Stimulated activated CD8-positive, alpha-beta memory T cell treated with anti-CD3 and anti-CD28 coated beads, Interleukin-7, amount 100 ng/mL, for 24 hours (primary cell): Measurements from ENCODE around the gene PATJ.
"Not testable (repeated sequence)": the region's sequence is repeated elsewhere in the genome, so short reads cannot be mapped to it uniquely, and the experiment has no call there.

Experiments
- DNase-seq: peaks from one replicate; pipeline ENCODE4 v3.0.0-alpha.2; 2020; ENCODE audit warnings: low read depth

Gene PATJ, protein sequence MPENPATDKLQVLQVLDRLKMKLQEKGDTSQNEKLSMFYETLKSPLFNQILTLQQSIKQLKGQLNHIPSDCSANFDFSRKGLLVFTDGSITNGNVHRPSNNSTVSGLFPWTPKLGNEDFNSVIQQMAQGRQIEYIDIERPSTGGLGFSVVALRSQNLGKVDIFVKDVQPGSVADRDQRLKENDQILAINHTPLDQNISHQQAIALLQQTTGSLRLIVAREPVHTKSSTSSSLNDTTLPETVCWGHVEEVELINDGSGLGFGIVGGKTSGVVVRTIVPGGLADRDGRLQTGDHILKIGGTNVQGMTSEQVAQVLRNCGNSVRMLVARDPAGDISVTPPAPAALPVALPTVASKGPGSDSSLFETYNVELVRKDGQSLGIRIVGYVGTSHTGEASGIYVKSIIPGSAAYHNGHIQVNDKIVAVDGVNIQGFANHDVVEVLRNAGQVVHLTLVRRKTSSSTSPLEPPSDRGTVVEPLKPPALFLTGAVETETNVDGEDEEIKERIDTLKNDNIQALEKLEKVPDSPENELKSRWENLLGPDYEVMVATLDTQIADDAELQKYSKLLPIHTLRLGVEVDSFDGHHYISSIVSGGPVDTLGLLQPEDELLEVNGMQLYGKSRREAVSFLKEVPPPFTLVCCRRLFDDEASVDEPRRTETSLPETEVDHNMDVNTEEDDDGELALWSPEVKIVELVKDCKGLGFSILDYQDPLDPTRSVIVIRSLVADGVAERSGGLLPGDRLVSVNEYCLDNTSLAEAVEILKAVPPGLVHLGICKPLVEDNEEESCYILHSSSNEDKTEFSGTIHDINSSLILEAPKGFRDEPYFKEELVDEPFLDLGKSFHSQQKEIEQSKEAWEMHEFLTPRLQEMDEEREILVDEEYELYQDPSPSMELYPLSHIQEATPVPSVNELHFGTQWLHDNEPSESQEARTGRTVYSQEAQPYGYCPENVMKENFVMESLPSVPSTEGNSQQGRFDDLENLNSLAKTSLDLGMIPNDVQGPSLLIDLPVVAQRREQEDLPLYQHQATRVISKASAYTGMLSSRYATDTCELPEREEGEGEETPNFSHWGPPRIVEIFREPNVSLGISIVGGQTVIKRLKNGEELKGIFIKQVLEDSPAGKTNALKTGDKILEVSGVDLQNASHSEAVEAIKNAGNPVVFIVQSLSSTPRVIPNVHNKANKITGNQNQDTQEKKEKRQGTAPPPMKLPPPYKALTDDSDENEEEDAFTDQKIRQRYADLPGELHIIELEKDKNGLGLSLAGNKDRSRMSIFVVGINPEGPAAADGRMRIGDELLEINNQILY (N-terminal part only)

DNA sequence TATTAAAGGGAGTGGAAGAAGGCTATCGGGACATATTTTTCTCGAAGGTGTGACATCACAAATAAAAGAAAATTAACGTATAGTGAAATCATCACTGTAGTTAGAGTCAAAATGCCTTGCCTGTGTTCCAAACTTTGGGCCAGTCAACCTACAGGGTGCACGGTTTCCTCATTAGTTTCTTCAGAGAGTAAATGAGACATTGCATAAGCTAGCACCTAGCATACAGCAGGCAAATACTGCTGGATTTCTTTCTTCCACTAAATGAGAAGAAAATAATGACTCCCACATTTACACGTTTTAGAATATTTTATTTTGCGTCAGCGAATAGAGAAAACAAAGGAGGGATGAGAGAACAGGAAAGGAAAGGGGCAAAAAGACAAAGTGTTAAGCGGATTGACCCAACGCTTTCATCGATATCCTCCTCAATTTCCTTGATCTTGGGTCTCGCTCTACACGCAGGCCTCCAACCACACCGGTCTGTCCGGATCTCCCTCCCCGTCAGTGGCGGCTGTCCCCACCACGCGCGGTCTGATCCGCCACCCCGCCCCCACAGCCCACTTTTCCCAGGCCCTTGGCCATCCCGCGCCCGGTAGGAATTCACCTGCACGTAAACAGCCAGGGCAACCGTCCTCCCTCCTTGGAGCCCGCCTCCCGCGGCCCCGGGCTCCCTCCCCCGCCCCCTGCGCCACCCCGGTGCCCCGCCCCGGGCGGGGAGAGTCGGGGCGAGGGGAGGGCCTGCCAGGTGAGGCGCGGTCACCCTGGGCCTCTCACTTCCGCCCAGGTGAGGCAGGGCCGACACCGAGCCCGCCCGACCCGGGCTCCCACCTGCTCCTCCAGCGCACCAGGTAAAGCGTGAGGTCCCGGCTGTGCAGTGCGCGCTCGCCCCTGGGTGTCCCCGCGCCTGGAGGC, at the start of gene PATJ:
TSS of gene PATJ (plus strand) at position 770 of the 909 bp plus-strand sequence. CDS start 20,413 bp downstream, outside the sequence.
- DNase-seq: no peak

DNA sequence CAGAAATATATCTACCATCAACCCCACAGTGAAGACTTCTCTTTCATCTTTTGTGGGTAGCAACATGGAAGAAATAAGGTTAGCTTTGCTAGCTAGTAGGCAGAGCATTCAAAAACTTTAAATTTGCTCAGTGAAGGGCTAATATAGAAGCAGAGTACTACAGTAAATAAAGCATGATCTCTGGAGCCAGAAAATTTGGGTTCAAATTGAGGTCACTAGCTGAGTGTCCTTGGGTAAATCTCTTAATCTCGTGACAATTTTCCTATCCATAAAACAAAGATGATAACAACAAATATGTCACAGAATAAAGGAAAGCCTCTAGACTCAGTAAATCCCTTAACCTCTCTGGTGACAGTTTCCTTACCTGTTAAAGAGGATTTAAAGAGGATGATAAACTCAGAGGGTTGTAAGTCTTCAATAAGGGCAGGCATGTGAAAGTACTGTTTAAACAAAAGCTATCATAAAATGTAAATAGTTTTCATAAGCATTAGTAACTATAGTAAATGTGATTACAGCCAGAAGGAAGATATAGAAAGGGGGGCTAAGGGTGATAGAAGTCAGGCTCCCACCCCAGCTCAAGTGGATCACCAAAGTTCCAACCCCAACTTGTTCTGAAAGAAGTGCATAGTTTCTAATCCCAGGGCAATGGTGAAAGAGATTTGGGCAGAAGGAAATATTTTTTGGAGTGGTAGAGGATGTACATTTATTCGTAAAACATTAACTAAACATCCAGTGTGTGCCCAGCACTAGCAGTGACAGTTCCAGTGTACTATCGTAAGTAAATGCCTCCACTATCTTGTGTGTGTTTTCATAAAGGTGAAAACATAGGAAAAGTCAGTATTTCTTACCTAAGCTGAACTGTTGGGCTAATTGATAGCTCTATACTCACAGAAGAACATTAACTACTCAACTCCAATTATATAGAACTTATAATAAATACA, 42.1 kb upstream of the PATJ start:
- no peak for DNase-seq

DNA sequence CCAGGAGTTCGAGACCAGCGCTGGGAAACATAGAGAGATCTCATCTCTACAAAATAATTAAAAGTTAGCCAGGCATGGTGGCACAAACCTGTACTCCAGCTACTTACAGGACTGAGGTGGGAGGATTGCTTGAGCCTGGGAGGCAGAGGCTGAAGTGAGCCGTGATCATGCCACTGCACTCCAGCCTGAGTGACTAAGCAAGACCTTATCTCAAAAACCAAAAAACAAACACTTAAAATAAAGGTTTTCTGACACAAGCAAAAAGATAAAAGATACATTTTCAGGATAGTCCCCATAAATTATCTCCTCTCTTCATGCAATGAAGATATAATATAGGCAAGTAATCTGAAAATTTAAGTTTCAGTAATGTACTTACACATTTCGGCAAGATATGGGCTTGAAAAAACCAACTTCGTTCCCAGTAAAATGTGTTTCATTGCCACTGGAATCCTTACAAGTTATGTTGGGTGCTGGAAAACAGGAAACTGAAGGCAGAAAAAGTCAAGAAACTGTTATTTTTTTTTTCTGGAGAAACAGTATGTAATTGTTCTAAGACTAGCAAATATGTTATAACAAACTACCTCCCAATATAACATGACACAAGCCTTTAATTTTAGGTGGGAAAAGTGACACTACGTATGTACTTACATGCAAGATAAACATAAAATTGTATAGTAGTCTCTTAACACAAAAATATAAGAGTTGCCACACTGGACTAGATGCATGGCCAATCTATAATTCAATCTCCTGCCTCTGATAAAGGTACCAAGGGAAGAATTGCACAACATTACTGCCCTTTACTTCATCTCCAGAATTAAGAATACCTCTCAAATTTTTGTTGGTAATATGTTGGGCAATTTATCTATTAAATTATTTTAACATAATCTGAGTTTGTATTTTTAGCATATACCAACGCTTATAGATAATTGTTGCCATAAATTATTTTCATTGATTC, 33.0 kb upstream of the PATJ start:
- DNase-seq: no peak

DNA sequence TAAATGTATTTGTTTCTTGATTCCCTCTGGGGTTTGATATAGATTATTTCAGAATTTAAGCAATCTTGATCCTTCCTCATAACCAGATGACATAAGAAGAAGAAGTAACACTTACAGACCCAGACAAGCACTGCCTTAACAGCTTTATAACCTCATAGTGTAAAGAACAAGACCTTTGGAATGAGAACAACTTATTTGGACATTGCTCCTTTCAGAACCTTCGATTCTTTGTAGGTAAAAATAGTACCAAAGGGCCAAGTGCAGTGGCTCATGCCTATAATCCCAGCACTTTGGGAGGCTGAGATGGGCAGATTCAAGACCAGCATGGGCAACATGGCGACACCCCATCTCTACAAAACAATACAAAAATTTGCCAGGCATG, 32.4 kb upstream of the PATJ start:
- no peak for DNase-seq

DNA sequence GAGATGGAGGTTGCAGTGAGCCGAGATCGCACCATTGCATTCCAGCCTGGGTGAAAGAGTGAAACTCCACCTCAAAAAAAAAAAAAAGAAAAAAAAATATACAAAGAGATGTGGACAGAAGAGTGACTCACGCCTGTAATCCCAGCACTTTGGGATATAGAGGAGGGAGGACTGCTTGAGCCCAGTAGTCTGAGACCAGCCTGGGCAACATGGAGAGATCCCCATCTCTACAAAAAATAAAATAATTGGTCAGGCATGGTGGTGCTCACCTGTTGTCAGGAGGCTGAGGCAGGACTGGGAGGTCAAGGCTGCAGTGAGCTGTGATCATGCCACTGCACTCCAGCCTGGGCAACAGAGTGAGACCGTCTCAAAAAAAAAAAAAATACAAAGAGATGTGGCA, 31.0 kb upstream of the PATJ start:
- not testable (repeated sequence) for DNase-seq

DNA sequence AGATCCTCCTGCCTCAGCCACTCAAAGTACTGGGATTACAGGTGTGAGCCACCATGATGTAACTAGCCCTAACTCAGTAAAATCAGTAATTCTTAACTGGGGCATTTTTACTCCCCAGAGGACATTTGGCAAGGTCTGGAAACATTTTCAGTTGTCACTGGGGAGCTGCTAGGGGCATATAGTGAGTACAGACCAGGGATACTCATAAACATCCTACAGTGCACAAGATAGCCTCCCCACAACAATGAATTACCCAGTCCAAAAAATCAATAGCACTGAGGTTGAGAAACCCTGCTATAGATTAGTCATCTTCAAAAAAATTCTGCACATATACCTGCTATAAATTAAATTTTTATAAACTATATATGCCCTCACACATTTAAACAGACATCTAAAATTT, 30.3 kb upstream of the PATJ start:
- DNase-seq: no peak

DNA sequence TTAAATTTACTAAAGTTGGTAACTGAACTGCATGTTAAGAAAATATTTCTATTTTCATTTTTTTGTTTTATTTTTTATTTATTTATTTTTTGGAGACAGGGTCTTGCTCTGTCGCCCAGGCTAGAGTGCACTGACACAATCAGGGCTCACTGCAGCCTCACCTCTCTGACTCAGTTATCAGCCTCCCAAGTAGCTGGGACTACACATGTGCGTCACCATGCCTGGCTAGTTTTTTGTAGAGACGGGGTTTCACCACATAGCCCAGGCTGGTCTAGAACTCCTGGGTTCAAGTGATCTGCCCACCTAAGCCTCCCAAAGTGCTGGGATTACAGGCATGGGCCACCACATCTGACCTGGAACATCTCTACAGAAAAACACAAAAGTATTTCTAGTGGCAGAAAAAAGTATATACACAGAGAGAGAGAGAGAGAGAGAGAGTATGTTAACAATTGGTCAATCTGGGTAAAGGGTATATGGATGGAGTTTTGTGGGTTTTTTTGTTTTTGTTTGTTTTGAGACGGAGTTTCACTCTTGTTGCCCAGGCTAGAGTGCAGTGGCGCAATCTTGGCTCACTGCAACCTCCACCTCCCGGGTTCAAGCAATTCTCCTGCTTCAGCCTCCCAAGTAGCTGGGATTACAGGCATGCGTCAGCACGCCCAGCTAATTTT, 23.1 kb upstream of the PATJ start:
- not testable (repeated sequence) for DNase-seq

DNA sequence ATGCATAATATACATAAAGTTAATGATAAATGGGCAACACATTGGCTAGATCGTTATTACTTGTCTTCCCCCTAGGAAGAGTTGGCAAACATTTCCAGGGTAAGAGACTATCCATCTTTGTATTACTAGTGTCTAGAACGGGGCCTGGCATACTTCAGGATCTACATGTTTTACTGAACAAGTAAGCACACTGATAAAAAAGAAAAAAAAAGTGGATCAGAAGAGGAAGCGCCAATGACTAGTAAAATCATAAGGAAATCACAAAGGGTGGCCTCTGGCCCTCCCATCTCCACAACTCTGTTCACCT, 17.8 kb upstream of the PATJ start:
- no peak for DNase-seq

DNA sequence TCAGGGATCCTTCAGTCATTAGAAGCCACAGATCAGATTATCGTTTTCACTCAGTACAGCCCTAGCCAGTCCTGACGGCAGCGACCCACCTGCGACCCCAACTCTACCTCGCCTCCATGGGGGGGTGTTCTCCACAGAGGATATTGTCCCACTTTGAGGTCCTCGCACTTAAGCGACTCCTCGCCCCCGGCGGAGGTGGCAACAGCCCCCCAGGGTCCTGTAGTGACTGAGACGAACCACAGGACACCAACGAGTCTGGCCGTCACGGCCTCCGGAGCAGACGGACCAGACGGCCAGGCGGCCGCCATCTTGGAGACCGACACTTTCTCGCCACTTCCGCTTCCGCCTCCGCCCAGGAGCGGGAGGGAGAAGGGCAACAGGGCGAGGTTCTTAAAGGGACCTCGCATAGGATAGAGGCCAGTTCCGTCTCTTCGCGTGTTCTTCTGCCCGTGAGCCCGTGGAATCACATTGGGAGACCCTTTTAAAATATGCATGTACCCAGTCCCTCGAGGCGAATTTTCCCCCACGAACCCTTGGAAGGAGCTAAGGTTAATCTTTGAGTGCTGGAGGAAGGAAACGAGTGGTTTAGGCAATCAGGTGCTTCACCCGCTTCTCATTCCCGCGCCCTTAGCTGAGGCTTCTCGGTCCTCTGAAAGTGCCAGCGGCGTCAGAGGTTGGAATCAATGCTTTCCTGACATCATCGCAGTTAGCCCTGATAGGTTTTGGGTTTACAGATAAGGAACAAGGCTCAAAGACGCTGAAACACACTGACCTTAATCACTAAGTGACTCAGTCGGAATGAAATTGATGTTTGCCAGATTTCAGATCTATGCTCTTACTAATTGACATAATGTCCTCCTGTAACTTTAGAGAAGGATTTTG, 17.2 kb upstream of the PATJ start, which contains the start of gene TM2D1:
TSS of gene TM2D1 (minus strand) at position 329 of the 882 bp plus-strand sequence. CDS start at position 308, 21 bp downstream.
- DNase-seq: peak; percentile 76

DNA sequence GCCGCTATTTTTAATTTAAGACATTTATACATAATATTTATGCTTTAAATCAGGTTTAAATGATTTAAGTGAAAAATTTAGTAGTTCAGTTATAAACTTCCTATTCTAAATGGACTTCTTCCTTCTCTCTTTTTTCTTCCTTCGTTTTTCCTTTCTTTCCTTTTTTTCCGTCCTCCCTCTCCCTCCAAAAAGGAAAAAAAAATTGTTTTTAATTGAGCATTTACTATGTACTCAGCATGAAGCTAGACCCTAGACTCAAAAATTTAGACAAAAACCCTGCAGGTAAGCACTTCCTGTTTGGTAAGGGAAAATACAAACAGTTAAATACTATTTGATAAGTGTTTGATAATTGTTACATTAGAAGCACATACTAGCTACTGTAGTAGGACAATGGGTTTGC, 14.7 kb upstream of the PATJ start:
- DNase-seq: no peak

DNA sequence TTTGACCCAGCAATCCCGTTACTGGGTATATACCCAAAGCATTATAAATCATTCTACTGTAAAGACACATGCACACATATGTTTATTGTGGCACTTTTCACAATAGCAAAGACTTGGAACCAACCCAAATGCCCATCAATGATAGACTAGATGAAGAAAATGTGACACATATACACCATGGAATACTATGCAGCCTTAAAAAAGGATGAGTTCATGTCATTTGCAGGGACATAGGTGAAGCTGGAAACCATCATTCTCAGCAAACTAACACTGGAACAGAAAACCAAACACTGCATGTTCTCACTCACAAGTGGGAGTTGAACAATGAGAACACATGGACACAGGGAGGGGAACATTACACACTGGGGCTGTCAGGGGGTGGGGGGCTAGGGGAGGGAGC, 11.6 kb upstream of the PATJ start:
- DNase-seq: not testable (repeated sequence)

DNA sequence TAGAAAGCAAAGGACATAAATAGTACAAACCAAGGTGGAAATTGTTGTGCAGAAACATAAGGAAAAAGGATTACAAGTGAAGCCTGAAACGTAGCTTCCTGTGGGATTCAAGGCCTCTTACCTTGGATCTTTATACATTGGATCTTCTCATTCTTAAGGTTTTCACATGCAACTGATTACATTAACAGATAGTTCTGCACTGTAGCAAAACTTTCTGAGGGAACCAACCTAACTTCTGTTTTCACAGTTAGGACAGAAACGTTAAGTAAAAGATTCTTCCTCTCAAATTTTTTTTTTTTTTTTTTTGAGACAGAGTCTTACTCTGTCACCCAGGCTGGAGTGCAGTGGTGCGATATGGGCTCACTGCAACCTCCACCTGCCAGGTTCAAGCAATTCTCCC, 9.6 kb upstream of the PATJ start:
- no peak for DNase-seq

DNA sequence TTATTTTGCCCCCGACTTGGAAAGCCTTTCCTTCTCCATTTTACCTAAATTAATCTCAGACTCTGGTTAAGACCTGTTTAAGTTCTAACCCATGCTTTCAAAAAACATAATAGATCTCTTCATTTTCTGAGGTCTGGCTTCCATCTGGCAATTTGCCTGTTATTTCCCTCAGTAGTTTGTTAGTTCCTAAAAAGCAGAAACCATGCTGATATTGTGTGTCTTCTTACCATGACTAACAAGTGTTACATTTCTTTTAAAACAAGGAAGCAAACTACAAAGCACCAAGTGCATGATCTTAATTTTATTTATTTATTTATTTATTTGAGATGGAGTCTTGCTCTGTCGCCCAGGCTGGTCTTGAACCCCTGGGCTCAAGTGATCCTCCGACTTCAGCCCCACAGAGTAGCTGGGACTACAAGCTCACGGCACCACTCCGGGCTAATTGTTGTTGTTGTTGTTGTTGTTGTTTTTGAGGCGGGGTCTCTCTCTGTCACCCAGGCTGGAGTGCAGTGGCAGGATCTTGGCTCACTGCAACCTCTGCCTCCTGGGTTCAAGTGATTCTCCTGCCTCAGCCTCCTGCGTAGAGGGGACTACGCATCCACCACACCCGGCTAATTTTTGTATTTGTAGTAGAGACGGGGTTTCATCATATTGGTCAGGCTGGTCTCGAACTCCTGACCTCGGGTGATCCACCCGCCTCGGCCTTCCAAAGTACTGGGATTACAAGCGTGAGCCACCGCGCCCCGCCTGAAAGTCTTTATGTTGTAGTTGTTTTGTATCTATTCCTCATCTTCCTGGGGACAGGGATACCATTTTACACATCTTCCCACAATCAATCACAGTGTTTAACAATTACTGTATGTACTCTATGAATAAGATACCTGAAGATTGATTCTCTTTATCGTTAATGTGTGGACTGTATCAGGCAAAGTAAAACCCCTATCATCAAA, 1.3 kb upstream of the PATJ start:
- DNase-seq: no peak

DNA sequence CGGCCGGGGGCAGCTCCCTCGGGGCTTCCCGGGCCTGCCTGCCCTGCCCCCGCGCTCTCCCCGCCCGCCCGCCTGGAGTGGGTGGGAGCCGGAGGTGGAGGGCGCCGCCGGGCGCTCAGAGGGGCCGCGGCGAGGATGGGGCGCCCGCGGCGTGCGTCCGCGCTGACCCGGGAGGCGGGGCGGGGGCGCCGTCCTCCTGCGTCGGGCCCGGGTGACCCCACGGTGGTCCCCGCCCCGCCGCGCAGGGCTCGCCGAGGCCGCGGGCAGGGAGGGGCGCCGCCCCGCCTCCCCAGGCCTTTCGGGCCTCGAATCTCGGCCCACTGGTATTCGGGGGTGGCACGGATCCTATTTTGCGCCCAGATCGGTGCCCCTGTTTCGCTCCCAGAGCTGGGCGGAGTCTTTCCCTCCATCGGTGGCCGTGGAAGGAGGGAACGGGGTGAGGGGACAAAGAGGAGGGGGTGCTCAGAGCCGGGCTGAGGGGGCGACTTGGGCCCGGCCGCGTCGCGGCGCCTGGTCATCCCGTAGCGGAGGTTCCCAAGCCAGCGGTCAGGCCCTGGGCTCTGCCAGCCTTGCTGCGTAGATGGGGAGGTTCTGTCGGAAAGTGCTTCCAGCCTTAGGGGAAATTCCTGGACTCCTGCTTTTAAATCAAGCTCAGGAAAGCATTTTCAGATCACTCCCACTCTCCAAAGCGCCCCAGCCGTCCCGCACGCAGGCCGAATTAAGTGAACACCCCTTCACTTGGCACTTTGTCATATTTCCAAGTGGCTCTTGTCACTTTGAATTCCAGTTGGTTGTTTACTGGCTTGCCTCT, 545 bp downstream of the PATJ start:
- DNase-seq: no peak

DNA sequence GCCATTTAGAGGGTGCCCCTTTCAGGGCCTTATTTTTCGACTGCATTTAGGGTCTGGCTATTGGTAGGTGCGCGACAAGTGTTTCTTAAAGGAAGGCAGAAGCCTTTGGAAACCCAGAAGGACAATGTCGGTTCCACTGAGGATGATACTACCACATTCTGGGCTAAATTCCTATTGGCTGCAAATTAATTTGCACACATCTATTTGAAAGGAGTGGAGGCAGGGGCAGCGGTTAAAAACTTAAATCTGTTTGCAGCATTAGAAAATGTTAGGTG, 1.1 kb downstream of the PATJ start:
- no peak for DNase-seq
